IgD-negative memory B cell (primary cell): ENCODE results near the gene CYB561. TPM values are rescaled to one million over a fixed set of nuclear protein-coding genes. Genes with fewer than 3 reads are reported as not detected.
A peak's percentile ranks its signal among the peaks of the same experiment; 100 is the strongest.

Experiments used
- H3K27ac Mint-ChIP-seq, 3 donors: one replicate each; pipeline ENCODE4 v1.8.0; 2020 to 2022; ENCODE audit warnings: mild to moderate bottlenecking in 3 of 3, mixed read lengths in 3 of 3, moderate library complexity in 1 of 3
- H3K27me3 Mint-ChIP-seq: one replicate; pipeline ENCODE4 v1.8.0; 2021; ENCODE audit warnings: mixed read lengths
- H3K36me3 Mint-ChIP-seq: one replicate; pipeline ENCODE4 v1.8.0; 2020; ENCODE audit warnings: mild to moderate bottlenecking, mixed read lengths
- H3K4me1 Mint-ChIP-seq, 3 donors: one replicate each; pipeline ENCODE4 v1.8.0; 2020 to 2022; ENCODE audit warnings: mixed read lengths in 3 of 3, mild to moderate bottlenecking in 1 of 3
- H3K4me3 Mint-ChIP-seq, 4 donors: one replicate each; pipeline ENCODE4 v1.8.0; 2020 to 2022; ENCODE audit warnings: mild to moderate bottlenecking in 4 of 4, mixed read lengths in 4 of 4, moderate library complexity in 3 of 4
- H3K9me3 Mint-ChIP-seq, 3 donors: one replicate each; pipeline ENCODE4 v1.8.0; 2020 to 2021; ENCODE audit warnings: mixed read lengths in 3 of 3, mild to moderate bottlenecking in 1 of 3
- polyA plus RNA-seq: library from polyadenylated mRNA; unstranded; fragments of 300-500 nt; fragmentation: Illumina TruSeq; gene quantifications from one replicate; pipeline ENCODE4 v1.2.3, GENCODE V29; 2021

The CYB561 gene
- polyA plus RNA-seq, 1 donor from 2014 or later, result 1.5 TPM

DNA sequence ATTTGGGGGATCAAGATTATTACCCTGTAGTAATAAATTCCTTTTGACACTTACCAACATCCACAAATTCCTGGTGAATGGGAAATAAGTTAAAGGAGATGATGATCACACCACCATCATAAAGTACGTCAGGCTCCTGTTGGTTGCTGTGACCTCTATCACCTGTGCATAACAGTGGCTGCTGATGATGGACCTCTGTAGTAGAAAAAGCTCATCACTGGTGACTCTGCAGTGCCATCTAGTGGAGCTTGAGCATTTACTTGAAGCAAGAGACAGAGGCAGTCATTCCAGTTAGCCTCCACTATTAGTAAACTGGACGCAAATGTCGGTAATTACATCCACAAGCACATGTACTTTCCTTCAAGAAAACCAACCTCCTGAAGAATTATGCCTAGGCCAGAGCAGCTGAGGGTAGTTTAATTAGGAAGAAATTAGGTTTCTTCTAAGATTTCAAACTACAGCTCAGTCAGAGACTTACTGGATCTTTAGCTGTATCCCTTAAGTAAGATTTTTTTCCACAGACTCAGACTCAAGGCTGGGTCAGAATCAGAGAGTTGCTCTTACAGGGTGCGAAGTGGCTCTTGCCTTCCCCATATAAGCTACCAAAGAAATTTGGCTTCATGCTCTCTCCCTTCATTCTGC is 39.3 kb downstream of the CYB561 start:
- H3K27ac Mint-ChIP-seq, result peak overlapping the region in 1 of 3 donors; percentile 3
- no peak overlapping the region for H3K4me3 Mint-ChIP-seq
- peaks cover 2% of the 10 kb centered on the region for H3K27me3 Mint-ChIP-seq
- peaks cover 0 to 2% (median 1%) of the 10 kb centered on the region in 3 donors for H3K4me1 Mint-ChIP-seq
- H3K36me3 Mint-ChIP-seq, result no peaks in the 10 kb centered on the region
- H3K9me3 Mint-ChIP-seq, result no peaks in the 10 kb centered on the region

DNA sequence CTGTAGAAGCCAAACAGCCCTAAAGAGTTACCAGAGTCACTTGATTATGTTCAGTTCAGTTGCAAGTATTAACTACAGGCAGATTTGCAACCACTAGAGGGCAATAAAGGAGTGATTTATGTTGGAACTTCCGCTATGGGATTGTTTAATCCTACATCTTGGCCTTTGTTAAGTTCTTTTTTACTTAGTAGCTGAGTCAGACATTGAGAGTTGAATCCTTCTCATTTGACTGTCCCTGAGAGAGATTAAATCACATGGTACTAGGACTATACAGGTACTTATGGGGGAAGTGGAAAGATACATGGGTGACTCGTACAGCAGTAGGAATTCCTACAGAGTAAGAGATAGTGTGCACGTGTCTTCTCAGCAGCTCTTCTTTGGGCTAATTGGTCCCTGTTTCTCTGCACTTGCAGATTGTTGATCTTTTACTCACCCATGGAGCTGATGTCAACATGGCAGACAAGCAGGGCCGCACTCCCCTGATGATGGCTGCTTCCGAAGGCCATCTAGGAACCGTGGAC is 40.3 kb downstream of the CYB561 start:
- H3K4me1 Mint-ChIP-seq, result peaks cover 0 to 2% (median 1%) of the 10 kb centered on the region in 3 donors
- H3K36me3 Mint-ChIP-seq, result no peaks in the 10 kb centered on the region
- H3K4me3 Mint-ChIP-seq, result no peak overlapping the region
- peaks cover 3% of the 10 kb centered on the region for H3K27me3 Mint-ChIP-seq
- no peak overlapping the region for H3K27ac Mint-ChIP-seq
- no peaks in the 10 kb centered on the region for H3K9me3 Mint-ChIP-seq

DNA sequence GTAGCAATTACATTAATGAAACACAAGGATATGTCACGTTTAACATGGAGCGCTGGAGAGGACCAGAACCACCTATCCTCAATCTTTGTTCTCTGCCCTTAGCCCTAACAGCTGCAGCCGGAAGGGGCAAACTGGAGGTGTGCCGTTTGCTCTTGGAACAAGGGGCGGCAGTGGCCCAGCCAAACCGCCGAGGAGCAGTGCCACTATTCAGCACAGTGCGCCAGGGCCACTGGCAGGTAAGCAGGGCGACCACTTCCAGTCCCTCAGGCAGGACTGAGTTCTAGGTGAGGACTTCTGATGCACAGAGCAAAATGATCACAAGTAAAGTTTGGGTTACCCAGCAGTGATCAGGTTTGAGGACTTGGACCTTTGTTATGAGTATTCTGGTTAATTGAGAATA is 41.1 kb downstream of the CYB561 start:
- peaks cover 2% of the 10 kb centered on the region for H3K27me3 Mint-ChIP-seq
- peaks cover 0 to 2% (median 1%) of the 10 kb centered on the region in 3 donors for H3K4me1 Mint-ChIP-seq
- H3K9me3 Mint-ChIP-seq, result no peaks in the 10 kb centered on the region
- H3K4me3 Mint-ChIP-seq, result no peak overlapping the region
- no peak overlapping the region for H3K27ac Mint-ChIP-seq
- no peaks in the 10 kb centered on the region for H3K36me3 Mint-ChIP-seq

DNA sequence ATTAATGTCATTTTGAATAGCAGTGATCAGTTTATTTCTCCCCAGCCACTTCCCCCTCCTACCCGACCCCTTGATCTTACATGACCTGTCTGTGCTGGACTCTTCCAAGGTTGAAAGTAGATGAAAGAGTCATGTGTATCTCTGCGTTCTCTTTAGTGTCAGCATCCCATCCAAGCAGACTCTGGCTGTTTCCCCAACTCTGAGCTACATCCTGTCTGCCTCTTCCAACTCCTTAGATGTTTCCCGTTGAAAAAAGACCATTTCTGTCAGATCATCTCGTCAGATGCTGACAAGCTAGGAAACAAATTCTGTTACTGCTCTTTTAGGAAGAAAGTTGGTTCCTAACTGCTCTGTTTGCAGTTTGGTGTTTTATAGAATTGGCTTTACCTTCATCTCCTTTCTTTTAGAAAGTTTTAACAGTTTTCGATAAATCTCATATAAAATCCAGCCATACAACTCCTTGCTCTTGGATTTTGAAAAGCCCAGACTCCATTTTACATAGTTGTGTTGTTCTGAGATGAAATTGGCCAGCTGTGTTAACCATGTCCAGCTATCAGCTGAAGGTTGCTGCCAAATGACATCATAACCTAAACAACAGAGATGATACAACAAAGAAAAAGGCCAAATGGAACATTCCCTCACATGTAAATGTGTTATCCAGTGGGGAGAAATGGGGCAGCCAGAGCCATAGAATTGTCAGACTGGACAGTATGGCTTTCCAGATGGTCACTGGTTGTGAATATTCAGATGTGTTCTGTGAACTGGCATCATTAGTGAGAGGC is 43.5 kb downstream of the CYB561 start:
- Mint-ChIP-seq H3K4me3 (no peak overlapping the region), H3K9me3 (no peaks in the 10 kb centered on the region), H3K27me3 (peaks cover 2% of the 10 kb centered on the region), H3K27ac (no peak overlapping the region), H3K36me3 (no peaks in the 10 kb centered on the region), H3K4me1 (peaks cover 10 to 12% (median 12%) of the 10 kb centered on the region in 3 donors)

DNA sequence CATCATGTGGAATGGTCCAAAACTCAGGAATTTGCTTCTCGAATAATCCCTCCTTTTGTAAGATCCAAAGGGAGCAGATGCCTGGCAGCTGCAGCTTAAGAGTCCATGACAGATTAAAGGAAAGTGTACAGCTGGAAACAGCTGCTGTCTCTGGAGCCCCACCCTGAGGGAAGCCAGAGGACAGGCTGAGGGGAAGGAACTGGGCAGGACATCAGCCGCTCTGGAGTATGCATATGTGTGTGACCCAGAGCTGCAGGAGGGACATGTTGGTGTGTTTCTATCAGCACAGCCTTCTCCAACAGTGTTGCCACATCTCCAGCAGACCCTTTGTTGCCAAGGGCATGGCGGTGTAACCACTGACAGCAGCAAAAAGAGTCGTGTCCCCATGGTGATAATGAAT is 46.2 kb downstream of the CYB561 start:
- Mint-ChIP-seq H3K9me3 (no peaks in the 10 kb centered on the region), H3K4me1 (peaks cover 10 to 12% (median 10%) of the 10 kb centered on the region in 3 donors), H3K36me3 (no peaks in the 10 kb centered on the region), H3K4me3 (no peak overlapping the region), H3K27me3 (peaks cover 2% of the 10 kb centered on the region), H3K27ac (peak overlapping the region in 1 of 3 donors; percentile 81)

DNA sequence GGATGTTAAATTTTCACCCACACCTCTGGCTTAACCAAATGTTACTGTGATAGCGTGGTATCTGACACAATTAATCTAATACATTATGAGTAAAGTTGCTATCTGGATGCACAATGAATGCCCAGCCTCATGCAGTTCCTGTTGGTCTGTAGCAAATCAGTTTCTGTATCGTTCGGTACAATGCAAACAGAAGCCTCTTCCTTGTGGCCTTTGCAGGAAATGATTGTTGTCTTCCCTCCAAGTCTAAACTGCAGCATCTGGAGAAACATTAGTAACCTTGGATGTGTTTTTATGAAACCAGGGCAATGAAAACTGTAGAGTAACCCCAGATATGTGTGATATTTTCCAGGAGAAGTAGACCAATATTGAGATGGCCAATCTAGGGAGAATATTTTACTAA is 46.8 kb downstream of the CYB561 start:
- Mint-ChIP-seq H3K27me3 (peaks cover 2% of the 10 kb centered on the region), H3K4me3 (peak overlapping the region in 1 of 4 donors; percentile 13), H3K9me3 (no peaks in the 10 kb centered on the region), H3K27ac (no peak overlapping the region), H3K4me1 (peaks cover 10 to 12% (median 10%) of the 10 kb centered on the region in 3 donors), H3K36me3 (no peaks in the 10 kb centered on the region)

DNA sequence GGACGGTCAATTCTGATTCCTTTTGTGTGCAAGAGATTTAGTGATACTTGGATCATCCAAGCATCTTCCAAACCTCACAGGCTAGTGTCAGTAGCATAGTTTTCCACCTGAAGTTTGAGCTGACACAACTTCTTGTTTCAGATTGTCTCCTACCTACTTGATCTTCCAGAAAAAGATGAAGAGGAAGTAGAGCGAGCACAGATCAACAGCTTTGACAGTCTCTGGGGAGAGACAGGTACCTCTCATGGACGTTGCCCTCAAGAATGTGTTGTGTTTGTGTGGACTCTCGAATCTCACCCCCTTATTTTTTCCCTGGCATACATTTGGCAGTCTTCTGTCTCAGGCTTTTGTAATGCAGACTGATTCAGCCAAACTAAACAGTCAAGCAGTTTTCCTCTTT is 47.4 kb downstream of the CYB561 start:
- Mint-ChIP-seq H3K4me3 (peak overlapping the region in 1 of 4 donors; percentile 74), H3K27me3 (peaks cover 2% of the 10 kb centered on the region), H3K4me1 (peaks cover 10 to 12% (median 10%) of the 10 kb centered on the region in 3 donors), H3K36me3 (no peaks in the 10 kb centered on the region), H3K27ac (no peak overlapping the region), H3K9me3 (no peaks in the 10 kb centered on the region)

DNA sequence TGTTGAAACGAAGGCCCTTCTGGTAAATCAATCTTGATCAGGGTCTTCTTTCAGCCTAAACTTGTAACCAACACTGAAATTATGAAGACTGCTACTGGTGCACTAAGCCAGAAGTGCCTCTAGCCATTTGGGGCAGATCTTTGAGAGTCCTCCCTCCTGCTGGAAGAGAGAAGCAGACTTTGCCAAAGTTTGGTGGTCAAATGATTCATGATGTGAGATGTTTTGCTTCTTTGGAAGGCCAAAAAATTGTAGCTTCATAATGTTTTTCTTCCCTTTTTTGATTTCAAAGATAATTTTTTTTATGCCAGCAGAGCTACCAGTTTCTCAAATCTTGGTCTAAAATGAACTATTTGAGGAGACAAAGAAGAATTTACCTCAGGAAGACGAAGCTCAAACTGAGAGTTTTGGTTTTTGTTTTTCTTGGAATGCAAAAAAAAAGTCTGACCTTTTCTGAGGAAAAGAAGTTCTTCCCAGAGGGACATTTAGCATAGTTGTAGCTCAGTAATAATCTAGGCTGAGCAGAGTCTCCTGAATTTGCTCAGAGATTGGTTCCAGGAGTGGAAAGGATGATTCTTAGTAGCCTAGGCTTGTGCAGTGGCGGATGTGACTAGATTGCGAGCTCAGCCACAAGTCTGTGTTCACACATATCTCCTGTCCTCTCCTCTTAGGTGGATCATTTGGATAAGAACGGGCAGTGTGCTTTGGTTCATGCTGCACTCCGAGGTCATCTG is 50.9 kb downstream of the CYB561 start:
- Mint-ChIP-seq H3K27ac (no peak overlapping the region), H3K36me3 (no peaks in the 10 kb centered on the region), H3K9me3 (no peaks in the 10 kb centered on the region), H3K27me3 (no peaks in the 10 kb centered on the region), H3K4me1 (peaks cover 10 to 12% (median 10%) of the 10 kb centered on the region in 3 donors), H3K4me3 (no peak overlapping the region)

DNA sequence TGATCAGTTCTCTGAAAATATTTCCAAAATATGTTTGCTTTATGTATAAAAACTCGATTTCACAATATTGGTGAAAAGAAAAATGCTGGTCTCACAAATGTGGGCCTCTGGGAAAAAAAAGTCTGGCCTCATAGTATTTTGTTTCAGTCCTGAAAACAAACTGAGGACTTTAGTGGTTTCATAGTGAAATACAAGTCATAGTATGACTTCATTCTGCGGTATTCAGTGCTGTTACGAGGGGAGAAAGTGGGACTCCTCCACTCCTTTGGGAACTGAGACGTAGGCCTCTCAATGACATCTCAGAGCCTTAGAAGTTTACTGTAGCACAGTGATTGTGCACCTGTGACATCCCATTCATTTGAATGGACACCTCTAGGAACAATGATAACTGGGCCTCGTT is 56.0 kb downstream of the CYB561 start:
- Mint-ChIP-seq H3K36me3 (no peaks in the 10 kb centered on the region), H3K9me3 (no peaks in the 10 kb centered on the region), H3K27me3 (no peaks in the 10 kb centered on the region), H3K4me3 (no peak overlapping the region), H3K4me1 (no peaks in the 10 kb centered on the region), H3K27ac (no peak overlapping the region)

DNA sequence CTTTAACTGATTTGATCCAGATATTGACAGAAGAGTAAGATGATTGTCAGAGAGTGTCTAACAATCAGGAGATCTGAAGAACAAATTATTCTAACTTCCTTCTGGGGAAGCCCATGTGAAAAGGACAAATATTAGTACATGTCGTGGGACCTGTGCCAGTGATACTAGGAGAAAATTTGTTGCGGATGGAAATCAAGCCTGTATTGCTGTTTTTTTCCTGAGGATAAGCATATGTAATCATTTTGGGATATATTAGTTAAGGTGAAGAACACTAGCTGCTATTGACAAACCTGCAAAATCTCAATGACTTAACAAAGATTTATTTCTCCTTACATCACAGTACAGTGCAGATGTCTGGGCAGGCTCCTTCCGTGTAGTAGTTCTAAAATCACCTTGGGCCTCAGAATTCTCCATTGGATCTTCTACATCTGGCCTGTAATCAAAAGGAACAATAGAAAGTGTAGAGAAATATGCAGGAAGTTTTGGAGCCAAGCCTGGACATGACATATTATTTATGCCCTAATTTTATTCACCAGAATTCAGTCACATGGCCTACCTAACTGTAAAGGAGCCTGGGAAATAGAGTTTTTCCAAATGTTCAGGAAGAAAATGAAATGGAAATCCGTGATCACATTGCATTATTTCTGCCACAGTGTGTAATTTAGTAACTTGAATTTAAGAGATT is 58.3 kb downstream of the CYB561 start:
- peak overlapping the region in 1 of 3 donors; percentile 4 for H3K27ac Mint-ChIP-seq
- no peaks in the 10 kb centered on the region for H3K9me3 Mint-ChIP-seq
- no peak overlapping the region for H3K4me3 Mint-ChIP-seq
- H3K4me1 Mint-ChIP-seq, result no peaks in the 10 kb centered on the region
- peaks cover 2% of the 10 kb centered on the region for H3K36me3 Mint-ChIP-seq
- H3K27me3 Mint-ChIP-seq, result no peaks in the 10 kb centered on the region

DNA sequence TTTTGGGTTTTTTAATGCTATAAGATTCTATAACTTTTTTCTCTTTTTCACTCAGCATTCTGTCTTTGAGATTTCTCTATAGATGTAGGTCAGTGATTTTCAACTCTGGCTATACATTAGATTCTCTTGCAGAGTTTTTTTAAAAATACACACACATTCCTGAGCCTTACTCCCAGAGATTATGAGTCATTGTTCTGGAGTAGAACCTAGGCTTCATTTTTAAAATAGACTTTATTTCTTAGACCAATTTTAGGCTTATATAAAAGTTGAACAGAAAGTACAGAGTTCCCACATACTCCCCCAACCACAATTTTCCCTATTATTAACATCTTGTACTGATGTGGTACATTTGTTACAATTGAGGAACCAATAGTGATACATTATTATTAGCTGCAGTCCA is 63.3 kb downstream of the CYB561 start:
- Mint-ChIP-seq H3K4me3 (no peak overlapping the region), H3K27ac (no peak overlapping the region), H3K27me3 (no peaks in the 10 kb centered on the region), H3K9me3 (peaks cover 0 to 1% (median 0%) of the 10 kb centered on the region in 3 donors), H3K4me1 (peaks cover 0 to 2% (median 0%) of the 10 kb centered on the region in 3 donors), H3K36me3 (peaks cover 4% of the 10 kb centered on the region)

Other genes starting within 250 kb of the CYB561 start
- 2.0 TPM for gene ACE, start 30.8 kb upstream of the CYB561 start, polyA plus RNA-seq
- not detected for gene KCNH6, start 77.1 kb upstream of the CYB561 start, polyA plus RNA-seq
- gene DCAF7, start 104.2 kb upstream of the CYB561 start, polyA plus RNA-seq, result 72.0 TPM
- 19.5 TPM for gene TACO1, start 154.6 kb upstream of the CYB561 start, polyA plus RNA-seq
- 22.5 TPM for gene MAP3K3, start 176.1 kb upstream of the CYB561 start, polyA plus RNA-seq